NCI-H524 treated with DMSO at 0.1 percent for 48 hours (cell line): Measurements from ENCODE around the gene PRM3.

Experiments used
- DNase-seq: peaks from one replicate; lab custom pipeline; 2025; lab: John Stamatoyannopoulos, UW

PRM3 gene

GRCh38 chr16:11242658-11243057, 30.8 kb downstream of the PRM3 start:
- peak; percentile 57 for DNase-seq

- no peak for DNase-seq
Observed at GRCh38 chr16:11241480-11242204, 31.8 kb downstream of the PRM3 start.

GRCh38 chr16:11240636-11241473, 32.6 kb downstream of the PRM3 start:
- DNase-seq: peak; percentile 73

- no peak for DNase-seq
Observed at GRCh38 chr16:11239644-11240632, 33.5 kb downstream of the PRM3 start.

GRCh38 chr16:11238272-11239202, 34.9 kb downstream of the PRM3 start:
- no peak for DNase-seq

- no peak for DNase-seq
Observed at GRCh38 chr16:11236461-11237254, 36.8 kb downstream of the PRM3 start.

GRCh38 chr16:11235703-11235991, 37.8 kb downstream of the PRM3 start:
- DNase-seq: no peak

- DNase-seq: no peak
Observed at GRCh38 chr16:11234884-11235702, 38.3 kb downstream of the PRM3 start.

GRCh38 chr16:11233727-11234376, 39.6 kb downstream of the PRM3 start:
- DNase-seq: no peak

- no peak for DNase-seq
Observed at GRCh38 chr16:11232852-11233726, 40.3 kb downstream of the PRM3 start.

- DNase-seq: no peak
Observed at GRCh38 chr16:11232302-11232851, 41.1 kb downstream of the PRM3 start.

- no peak for DNase-seq
Observed at GRCh38 chr16:11231367-11231970, 42.0 kb downstream of the PRM3 start.

- DNase-seq: no peak
Observed at GRCh38 chr16:11229906-11230305, 43.5 kb downstream of the PRM3 start.

GRCh38 chr16:11229432-11229831, 44.0 kb downstream of the PRM3 start:
- DNase-seq: no peak

- DNase-seq: no peak
Observed at GRCh38 chr16:11225677-11226549, 47.5 kb downstream of the PRM3 start.
